Germinal center (tissue), 1 donor: ENCODE results near the gene OR5P2.
"Not testable (repeated sequence)": the region's sequence is repeated elsewhere in the genome, so short reads cannot be mapped to it uniquely, and the experiment has no call there.

Experiments
- DNase-seq: peaks from one replicate; pipeline ENCODE4 v3.0.0; 2012; ENCODE audit warnings: mixed read lengths, low spot score

Gene OR5P2, protein sequence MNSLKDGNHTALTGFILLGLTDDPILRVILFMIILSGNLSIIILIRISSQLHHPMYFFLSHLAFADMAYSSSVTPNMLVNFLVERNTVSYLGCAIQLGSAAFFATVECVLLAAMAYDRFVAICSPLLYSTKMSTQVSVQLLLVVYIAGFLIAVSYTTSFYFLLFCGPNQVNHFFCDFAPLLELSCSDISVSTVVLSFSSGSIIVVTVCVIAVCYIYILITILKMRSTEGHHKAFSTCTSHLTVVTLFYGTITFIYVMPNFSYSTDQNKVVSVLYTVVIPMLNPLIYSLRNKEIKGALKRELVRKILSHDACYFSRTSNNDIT

DNA sequence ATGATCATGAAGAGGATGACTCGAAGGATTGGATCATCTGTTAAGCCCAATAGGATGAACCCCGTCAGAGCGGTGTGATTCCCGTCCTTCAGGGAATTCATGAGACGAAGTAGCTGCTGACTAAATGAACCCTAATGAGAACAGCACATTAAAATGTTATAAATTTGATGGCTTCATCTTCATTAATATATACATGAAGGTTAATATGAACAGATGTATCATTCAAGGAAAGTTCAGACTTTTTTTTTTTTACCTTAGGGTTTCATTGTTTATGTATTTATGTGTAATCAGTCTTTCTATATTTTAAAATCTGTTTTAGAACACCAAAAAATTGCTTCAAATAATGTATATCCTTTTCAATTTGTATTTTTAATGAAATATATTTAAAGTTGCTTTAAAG is at the start of gene OR5P2:
OR5P2 (minus strand) TSS at position 101 of the 400 bp plus-strand sequence; CDS start at position 101, 0 bp downstream.
- no peak for DNase-seq

- no peak for DNase-seq
These were observed 49.3 kb upstream of the OR5P2 start for GRCh38 chr11:7846003-7846402.

DNA sequence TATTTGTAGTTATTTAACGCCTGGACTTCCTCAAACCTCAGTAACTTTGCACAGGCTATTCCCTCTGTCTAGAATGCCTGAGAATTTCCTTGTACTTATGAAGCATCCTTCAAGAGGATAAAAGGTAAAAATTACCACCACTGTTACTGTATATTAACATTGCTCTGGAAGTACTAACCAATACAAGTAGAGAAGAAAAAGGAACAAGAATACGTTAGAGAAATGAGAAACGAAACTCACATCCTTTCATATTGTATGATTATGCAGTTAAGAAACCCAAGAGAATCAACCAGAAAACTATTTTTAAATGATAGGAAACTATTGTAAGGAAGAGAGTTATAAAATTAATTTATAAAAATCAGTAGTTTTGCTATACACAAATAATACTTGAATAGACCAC is 48.2 kb upstream of the OR5P2 start:
- no peak for DNase-seq

- no peak for DNase-seq
These were observed 47.8 kb upstream of the OR5P2 start for GRCh38 chr11:7844521-7844920.

- DNase-seq: no peak
These were observed 43.8 kb upstream of the OR5P2 start for GRCh38 chr11:7840578-7840977.

DNA sequence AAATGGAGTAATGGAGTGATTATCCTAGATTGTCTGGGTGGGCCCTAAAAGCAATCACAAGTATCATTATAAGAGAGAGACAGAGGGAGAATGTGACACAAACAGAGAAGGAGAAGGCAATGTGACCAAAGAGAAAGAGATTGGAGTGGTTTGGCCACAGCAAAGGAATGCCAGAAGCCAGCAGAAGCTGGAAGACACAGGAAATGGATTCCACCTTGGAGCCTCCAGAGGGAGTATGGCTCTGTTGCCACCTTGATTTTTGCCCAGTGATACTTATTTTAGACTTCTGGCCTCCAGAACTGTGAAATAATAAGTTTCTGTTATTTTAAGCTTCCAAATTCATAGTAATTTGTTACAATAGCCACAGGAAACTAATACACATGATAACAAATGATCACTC is 36.8 kb upstream of the OR5P2 start:
- DNase-seq: no peak

DNA sequence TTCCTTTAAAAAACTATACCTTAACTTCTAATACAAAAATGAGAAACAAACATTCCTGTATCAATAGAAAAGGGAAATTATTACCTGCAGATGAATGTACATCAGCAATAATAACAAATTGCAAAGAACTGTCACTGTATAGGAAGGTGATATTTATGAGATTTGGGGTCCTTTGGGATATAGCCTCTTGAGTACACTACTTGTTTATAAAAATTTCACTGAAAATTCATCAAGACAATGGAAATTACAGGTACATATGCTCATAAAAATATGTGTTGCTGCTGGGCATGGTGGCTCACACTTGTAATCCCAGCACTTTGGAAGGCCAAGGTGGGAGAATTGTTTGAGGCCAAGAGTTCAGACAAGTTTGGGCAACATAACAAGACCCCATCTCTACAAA is 34.0 kb upstream of the OR5P2 start, which contains the start of gene OR5P3:
OR5P3 (minus strand) TSS at position 101 of the 400 bp plus-strand sequence.
- no peak for DNase-seq

DNA sequence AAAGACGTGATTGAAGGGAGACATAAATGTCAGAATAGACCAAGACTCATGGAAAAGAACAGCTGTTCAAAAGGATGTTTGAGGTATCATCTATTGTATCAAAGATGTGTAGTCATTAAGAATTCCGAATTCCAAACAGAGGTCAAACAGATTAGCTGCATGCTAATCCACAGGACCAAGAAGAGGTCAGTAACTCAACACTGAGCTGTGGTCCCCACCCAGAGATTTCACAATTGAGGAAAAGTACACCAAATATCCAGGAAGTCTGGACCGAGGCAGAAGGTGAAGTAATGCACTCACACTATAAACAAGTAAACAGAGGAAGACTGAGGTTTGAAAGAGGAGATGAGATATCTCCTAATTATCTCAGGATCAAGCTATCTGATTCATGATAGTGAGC is 29.6 kb upstream of the OR5P2 start:
- no peak for DNase-seq

GRCh38 chr11:7820417-7820816 is 23.7 kb upstream of the OR5P2 start:
- DNase-seq: not testable (repeated sequence)

GRCh38 chr11:7814897-7815296 is 18.2 kb upstream of the OR5P2 start:
- not testable (repeated sequence) for DNase-seq

DNA sequence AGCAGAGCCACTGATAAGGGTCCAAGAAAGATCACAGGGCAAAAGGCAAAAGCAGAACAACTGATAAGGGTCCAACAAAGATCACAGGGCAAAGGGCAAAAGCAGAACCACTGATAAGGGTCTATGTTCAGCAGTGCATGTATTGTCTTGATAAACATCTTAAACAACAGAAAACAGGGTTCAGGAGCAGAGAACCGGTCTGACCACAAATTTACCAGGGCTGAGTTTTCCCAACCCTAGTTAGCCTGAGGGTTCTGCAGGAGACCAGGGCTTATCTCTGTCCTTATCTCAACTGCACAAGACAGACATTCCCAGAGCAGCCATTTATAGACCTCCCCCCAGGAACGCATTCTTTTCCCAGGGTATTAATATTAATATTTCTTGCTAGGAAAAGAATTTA is 13.6 kb upstream of the OR5P2 start:
- not testable (repeated sequence) for DNase-seq

- no peak for DNase-seq
These were observed 3.5 kb downstream of the OR5P2 start for GRCh38 chr11:7793233-7793632.

DNA sequence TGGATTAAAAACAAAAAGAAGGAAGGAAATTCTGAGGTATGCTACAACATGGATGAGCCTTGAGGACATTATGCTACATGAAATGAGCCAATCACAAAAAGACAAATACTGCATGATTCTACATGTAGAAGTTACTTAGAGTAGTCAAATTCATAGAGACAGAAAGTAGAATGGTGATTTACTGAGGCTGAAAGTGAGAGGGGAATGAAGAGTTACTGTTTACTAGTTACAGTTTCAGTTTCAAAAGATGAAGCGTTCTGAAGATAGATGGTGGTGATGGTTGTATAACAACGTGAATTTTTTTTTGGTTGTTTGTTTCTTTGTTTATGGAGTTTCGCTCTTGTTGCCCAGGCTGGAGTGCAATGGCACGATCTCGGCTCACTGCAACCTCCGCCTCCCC is 9.5 kb downstream of the OR5P2 start:
- DNase-seq: no peak

DNA sequence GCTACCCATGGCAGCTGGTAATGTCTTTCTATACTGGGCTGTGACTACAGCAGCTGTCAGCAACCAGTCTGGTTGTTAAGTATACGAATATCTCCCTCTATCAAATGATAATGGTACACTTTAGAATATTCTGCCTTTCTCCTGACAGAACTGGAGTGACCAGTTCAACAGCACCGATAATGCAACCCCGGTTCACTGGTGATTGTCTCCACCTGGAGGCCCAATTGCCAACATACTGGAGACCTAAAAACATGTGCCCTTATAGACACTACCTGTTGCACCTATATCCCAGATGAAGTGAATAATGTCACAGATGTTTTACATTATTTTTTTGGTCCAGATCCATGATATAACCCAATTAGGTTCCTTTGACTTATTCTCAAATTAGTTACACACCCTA is 21.1 kb downstream of the OR5P2 start:
- no peak for DNase-seq

DNA sequence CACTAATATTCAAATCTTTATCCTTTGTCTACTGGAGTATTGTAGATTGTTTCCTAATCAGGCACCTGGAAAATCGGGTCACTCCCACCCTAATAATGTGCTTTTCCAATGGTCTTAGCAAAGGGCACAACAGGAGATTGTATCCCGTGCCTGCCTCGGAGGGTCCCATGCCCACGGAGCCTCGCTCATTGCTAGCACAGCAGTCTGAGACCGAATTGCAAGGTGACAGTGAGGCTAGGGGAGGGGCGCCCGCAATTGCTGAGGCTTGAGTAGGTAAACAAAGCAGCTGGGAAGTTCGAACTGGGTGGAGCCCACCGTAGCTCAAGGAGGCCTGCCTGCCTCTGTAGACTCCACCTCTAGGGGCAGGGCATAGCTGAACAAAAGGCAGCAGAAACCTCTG is 32.4 kb downstream of the OR5P2 start:
- DNase-seq: not testable (repeated sequence)

DNA sequence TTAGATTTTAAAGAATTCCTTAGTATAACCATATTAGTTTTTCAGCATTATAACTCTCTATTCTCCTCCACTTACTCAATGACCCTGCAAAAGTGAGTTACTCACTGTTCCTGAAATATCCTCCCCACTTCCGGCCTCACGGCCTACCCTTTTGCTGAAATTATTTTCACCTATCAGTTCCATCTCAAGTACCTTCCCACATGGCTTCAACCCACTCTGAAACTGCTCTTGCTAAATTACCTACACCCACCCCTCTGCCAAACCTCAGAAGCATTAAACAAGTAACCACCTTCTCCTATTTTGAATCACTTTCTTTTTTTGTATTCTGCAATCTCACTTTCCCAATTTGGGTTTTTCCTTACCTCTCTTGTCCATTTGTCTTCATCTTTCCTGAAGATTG is 37.7 kb downstream of the OR5P2 start:
- DNase-seq: no peak

DNA sequence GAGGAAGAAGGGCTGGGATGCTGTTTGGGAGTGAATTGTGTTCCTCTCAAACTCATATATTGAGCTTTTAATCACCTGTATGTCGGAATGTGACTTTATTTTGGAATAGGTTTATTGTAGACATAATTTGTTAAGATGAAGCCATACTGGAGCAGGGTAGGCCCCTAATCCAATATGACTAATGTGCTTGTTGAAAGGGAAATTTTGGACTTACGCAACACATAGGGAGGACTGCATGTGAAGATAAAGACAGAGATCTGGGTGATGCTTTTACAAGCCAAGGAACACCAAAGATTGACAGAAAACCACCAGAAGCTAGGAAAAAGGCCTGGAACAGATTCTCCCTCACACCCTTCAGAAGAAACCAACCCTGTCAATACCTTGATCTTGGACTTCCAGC is 47.3 kb downstream of the OR5P2 start:
- no peak for DNase-seq
